Measurements from ENCODE around the gene SPECC1. TPM values are rescaled to one million over a fixed set of nuclear protein-coding genes. Genes with fewer than 3 reads are reported as not detected.

The SPECC1 gene
- total and polyA plus RNA-seq, 9 of the 15 experiments (the other 6 are each of a cell fraction or from before 2014, with no cell fraction given) = 2.4 to 19.6 (median 14.7) TPM

DNA sequence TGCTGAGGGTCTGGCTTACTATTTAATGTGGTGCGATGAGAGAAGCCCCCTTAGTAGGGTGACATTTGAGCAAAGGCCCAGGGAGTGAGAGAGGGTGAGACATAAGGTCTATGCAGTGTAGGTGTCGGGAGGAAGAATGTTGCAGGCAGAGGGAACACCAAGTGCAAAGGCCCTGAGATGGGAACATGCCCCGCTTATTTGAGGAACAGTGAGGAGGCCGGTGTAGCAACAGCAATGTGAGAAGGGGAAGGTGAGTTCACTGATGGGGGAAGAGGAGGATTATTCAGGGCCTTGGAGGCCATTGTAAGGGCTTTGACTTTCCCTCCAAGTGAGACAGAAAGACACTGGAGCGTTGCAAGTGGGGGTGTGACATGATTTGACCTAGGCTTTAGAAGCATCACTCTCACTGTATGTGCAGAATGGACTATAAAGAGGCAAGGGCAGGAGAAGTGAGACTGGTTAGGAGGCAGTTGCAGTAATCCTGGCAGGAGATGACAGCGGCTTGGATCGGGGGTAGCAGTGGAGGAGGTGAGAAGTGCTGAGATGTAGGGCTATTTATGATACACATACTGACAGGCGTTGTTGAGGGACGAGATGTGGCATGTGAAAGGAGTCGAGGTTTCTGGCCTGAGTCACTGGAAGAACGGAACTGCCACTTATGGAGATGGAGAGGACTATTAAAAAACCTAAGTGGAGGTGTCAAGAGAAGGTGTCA is 145.3 kb downstream of the SPECC1 start (continued):
- TF ChIP-seq EHMT2 (IDR thresholded peaks at IDR 0.05) (no peak), ATF3 (IDR thresholded peaks at IDR 0.05) (no peak), ATF3 (CRISPR knock-in tag; conservative IDR thresholded peaks at IDR 0.05) (no peak), ZBTB26 (CRISPR knock-in tag; IDR thresholded peaks at IDR 0.05) (no peak), CREB3 (tag; conservative IDR thresholded peaks at IDR 0.05; ENCODE audit: low read depth) (no peak), CREBBP (IDR thresholded peaks at IDR 0.05; ENCODE audit: low read depth, low read length) (no peak), CEBPG (CRISPR knock-in tag; IDR thresholded peaks at IDR 0.05) (no peak), CEBPG (tag; conservative IDR thresholded peaks at IDR 0.05 in 1 of 2, IDR thresholded peaks at IDR 0.05 in 1 of 2) (no peak), ETV1 (tag; conservative IDR thresholded peaks at IDR 0.05; ENCODE audit: low read depth) (no peak), ZNF121 (CRISPR knock-in tag; conservative IDR thresholded peaks at IDR 0.05) (no peak), HDAC6 (IDR thresholded peaks at IDR 0.05; ENCODE audit: low read depth, low read length) (no peak), SMAD1 (IDR thresholded peaks at IDR 0.05; ENCODE audit: low read depth, low read length, partially characterized antibody) (no peak)
